Stimulated activated CD8-positive, alpha-beta memory T cell treated with anti-CD3 and anti-CD28 coated beads, Interleukin-7, amount 100 ng/mL, for 4 hours (primary cell): ENCODE results near the gene KCNK5.

Experiments used
- DNase-seq, 2 donors: peaks; one replicate each; pipeline ENCODE4 v3.0.0-alpha.2; 2020; ENCODE audit warnings: low read depth in 2 of 2

KCNK5 gene

DNA sequence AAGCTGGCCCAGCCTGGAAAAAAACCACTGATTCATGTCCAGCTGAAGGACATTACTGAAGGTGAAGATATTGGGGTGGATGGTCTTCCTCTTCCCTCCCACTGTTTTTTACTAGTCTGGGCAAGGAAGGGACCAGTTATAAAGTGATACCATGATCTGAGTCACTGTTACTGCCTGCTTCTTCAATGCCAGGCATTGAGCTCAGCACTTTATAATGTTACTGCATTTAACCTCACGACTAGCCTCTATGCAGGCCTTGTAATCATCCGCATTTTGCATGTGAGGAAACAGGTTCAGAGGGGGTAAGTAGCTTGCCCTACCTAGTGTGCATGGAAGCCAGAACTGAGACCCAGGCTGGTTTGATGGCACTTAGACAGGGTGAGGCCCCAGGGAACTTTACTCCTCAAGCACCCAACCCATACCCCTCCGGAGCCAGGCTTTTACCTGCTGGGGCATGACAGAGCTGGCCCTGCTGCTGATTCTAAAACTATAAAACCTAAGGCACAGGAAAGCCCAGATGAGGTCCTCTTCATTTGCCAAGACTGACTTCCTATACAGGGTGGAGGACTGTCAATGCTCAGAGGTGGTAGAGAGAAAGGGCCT, 11.0 kb upstream of the KCNK5 start:
- no peak for DNase-seq

DNA sequence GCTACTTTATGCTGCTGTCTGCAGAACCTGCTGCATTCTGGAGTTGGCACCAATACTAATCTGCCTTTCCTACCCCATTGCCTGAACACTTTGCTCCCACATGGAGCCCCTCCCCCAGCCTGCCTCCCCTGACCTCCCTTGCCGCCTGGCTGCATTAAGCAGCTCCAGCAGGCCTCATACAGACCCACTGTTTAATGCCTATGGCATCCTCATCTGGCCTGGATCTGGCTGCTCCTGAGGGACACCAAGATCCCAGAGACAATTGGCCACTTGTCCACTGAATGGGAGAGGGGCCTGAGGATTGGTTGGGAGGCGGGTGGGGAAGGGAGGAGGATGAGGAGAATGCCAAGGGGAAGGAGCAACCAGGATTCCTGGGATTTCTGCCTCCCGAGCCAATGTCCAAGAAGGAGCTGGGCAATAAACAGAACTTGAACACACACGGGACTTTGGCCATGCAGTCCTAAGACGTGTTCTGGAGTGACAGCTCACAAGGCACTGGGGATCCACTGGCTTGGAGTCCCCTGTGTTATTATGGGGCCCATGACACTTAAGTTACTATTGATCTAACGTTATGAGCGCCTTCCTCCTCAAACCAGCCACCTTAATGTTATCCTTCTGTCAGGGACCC, 10.4 kb upstream of the KCNK5 start:
- DNase-seq, result no peak

DNA sequence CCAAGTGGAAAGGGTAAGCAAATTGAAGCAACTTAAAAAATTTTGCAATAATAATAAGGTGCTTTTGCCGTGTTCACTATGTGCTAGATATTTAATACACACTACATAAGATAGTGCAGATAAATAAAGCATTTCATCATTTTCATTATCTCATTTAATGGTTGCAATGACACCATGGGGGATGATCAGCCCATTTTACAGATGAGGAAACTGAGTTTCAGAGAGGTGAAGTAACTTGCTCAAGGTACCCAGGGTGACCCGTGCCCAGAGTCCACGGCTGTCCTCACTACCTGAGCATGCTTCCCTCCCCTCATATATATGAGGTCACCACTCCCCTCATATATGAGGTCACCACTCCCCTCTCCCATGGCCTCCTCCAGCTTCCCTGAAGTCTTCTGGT, 7.5 kb upstream of the KCNK5 start:
- no peak for DNase-seq

DNA sequence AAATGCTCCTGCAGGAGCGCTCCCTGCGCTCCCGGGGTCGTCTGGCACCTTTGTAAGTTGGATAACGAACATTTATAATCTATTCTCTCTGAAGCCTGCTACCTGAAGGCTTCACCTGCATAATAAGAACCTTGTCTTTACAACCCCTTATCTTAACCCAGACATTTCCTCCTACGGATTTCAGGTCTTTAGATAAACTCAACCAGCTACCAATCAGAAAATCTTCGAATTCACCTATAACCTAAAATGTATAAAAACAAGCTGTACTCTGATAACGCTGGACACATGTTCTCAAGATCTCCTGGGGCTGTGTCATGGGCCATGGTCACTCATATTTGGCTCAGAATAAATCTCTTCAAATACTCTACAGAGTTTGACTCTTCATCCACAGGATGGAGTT, 4.1 kb upstream of the KCNK5 start:
- no peak for DNase-seq

DNA sequence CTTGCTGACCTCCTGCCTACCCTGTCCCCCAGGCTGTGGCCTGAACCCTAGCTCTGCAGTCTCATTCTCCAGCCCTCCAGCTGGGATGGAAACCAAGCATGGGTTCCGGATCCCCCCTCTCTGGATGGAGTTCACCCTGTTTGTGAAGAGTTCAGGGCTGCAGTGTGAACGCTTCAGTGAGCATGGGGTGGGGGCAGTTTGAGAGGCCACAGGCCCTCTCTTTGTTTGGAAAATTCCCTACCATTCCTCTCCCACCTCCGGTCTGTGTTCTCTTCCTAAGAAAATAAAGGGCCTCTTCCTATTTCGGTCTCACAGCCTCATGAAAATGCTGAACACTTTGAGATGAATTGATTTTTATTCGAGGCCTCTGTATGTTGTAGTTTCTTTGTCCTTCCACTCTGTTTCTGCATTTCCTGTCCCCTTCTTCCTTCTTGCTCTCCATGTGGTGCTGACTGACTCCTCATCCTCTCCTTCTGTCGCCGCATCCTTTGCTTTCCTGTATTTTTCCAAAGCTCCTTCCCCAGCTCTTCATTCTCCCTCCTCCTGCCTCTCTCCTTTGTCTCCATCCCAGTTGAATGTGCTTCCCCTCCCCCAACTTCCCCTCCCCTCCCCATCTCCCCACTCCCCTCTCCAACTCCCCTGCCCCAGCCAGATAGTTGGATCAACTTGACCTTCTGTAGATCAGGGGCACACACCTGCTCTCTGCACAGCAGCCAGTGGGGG, 2.4 kb upstream of the KCNK5 start:
- no peak for DNase-seq

DNA sequence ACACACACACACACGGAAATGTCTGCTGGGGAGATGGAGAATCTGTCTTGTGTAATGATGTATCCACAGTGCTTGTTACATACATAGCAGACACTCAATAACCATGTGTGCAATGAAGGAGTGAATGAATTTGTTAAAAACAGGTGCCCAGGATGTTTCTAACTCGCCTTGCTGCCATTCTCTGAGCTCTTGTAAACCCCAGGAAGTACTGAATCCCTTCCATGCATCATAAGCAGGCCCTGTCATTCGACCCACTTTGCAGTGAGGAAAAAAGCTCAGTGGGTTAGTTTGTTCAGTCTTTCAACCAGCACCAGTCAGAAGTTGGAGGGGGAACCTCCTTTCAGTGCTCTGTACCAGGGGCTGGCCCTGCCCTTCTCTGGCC, 1.4 kb upstream of the KCNK5 start:
- DNase-seq, result no peak

DNA sequence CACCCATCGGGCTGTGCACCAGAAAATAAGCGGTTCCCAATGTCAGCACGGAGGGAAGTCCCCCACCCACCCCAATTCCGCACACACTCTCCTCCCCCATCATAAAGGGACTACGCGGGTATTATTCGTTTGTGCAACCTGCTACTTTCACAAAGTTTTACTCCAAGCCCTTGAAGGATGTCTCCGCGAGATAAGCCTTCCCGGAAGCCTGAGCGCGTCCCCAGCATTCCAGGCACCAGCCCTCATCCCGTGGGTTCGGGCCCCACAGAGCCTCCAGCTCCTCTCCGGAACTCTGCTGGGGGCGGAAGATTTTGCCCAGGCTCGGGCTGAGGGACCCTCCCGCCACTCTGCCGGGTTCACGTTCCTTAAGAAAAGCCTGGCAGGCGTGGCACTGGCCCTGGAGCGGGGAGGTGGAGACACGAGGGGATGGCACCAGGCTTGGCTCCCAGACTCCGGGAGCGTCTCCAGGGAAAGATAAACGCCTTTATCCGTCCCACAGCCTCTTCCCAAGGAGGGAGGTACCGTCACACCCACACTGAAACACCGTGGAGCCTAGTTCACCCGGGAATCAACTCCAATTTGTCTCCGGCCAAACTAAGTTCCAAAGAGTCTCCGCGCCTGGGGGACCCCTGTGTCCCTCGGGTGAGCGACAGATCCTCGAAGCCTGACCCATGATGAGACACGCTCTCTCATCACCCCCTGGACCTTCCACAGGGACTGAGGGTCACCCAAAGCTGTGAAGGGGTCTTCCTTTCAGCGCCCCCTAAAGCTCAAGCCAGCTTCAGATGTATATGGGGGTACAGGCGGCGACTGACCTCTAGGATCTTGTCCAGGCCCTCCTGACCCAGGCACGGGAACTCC, 934 bp downstream of the KCNK5 start:
- peak; percentile 31 to 32 for DNase-seq

DNA sequence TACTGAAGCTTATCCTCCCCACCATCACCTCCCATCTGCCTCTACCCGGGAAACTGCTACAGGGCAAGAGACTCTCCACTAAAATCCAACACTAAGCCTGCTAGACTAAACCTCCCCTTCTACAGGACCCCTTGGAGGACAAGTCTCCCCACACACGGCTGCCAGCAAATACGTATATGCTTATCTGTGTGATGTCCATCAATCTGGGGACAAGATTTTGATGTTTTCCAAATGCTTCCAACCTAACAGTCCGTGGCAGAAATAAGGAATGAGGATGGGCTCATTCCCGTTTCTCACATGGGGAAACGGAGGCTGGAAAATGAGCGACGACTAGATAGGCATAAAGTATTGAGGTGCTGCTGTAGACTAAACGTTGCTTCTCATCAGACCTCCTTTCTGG, 1.8 kb downstream of the KCNK5 start:
- DNase-seq, result no peak

DNA sequence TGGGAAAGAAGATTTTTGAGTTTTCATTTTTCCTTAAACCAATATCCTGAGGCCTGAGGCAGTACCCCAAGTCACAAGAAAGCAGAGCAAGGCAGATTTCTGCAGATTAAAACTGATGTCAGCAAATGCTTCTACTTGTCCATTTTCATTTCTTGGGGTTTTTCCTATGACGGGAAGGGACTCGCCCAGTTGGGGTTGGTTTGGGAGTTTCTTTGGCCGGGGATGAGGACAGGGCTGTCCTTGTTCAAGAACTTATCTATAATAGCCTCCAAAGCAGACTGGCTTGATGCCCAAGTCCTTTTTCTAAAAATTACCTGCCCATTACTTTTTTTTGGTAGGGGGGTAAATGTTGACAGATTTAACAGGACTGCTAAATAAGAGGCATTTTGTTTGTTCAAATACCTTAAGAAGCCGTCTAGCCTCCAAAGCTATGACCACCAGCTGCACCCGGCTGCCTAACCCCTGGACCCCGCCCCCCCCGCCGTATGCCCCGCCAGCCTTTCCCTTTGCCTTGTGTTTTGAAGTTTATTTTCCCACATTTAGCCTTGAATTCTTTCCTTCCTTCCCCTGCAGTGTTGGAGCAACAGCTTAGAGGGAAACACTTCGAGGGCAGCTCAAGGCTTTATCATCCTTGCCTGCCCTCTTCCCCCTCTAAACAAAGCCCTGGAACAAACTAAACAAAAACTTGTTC, 2.5 kb downstream of the KCNK5 start:
- no peak for DNase-seq

DNA sequence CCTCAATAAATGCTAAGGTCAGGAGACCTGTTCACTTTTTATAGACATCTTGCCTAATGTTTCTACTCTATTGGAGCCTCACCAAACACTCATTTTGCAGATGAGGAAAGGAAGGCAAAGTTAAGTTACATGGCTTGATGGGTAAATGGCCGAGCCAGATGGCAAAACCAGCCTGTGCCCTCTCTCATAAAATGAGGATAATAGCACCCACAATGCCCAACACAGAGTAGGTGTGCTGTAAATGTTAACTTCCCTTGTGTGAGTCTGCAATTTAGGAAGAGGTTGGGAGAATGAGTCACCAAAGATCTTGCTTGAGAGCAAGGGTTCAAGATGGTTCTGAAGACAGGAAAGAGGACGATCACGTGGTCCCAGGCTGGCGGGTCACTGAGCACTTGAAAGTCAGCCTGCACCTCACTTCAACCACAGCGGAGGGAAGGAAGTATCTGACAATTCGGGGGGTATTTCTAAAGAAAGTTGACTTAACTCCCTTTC, 3.3 kb downstream of the KCNK5 start:
- peak; percentile 48 to 52 for DNase-seq

DNA sequence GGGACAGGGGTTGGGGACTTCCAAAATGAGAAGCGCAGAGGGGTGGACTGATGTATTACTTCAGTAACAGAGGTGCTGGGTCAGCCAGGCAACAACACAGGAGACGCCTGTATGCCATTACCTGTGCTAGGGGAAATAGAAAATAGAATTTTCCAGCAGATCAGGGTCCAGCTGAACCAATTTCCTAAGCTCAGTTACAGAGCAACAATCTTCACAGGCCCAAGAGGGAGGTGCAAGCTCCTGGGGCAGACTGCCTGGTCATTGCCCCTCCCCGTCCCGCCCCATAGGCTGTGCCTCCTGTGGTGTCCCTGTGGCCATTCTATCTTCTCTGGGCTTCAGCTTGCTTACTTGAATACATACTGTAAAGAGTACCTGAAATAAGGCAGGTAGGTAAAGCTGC, 3.7 kb downstream of the KCNK5 start:
- DNase-seq, result no peak

DNA sequence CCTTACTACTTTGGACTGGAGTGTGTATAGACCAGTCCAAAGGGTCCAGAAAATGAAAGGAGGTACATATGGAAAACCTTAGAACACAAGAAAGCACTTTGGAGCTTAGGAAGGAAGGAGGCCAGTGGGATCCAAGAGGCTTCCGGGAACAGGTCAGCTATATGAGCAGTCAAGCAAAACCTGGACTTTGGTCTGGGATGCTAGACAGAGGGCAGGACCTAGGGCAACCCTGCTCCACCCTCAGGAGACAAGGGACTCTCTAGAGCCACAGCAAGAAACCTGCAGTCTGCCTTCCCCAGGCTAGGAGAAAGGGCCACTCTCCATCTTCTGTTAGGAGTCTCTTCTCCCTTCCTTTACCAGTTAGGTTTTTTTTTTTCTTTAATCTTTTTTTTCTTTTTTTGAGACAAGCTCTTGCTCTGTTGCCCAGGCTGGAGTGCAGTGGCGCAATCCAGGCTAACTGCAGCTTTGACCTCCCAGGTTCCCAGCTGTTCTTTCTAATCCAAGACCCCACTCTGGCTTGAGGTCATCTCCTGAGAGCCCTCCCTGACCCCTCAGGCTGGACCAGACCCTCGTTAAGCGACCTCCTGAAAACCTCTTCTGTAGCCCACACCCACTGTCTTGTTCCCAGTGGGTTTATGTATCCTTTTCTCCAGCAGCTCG, 4.6 kb downstream of the KCNK5 start:
- no peak for DNase-seq

DNA sequence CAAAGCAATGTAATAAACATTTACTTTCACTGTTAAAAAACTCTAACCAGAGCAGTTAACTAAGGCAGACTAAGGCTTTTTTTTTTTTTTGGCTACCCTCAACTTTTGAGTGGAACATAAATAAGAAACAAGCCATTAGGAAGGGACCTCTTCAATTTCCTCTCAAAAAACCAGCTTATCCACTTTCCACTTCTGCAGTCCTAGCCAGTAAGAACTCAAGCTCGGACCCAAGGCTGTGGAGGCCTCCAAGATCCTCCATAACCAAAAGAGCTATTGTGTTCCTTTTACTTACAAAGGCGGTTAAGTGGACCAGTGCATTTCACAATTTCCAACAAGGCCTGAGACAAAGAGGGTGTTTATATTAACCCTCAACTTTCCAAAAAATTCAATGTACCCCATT, 5.3 kb downstream of the KCNK5 start:
- no peak for DNase-seq

DNA sequence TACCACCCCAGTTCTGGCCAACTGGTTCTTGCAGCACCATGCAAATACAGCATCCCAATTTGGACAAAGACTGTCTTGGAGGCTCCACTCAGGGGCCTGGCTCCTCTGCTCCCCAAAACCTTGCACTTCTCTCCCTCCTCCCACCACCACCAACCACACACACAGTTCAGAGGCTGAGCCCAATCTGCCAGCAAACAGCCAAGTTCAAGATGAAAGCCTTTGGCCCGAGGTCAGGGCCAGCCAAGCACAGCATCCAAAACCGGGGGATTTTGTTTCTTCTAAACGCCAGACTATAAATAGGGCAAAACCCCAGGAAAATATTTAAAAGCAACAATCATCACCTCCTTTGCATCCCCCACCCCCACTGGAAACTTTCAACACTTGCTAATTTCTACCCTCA, 5.7 kb downstream of the KCNK5 start:
- DNase-seq, result no peak

DNA sequence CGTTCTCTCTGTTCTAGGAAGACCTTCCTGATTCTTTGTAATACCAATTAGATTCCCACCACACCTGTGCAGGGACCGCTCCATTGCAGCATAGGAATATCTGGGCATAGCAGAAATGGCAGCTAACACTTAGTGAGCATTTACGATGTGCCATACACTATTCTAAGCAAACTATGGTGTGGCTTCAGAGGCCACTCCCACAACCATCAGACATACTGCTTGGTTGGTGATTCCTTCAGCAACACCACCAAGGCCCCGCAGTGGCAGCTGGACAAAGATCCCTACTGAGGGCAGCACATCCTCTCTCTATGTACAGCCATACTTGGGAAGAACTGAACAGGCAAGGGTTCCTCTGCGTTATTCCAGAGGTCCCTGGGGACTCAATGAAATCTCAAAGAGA, 6.2 kb downstream of the KCNK5 start:
- DNase-seq, result no peak

DNA sequence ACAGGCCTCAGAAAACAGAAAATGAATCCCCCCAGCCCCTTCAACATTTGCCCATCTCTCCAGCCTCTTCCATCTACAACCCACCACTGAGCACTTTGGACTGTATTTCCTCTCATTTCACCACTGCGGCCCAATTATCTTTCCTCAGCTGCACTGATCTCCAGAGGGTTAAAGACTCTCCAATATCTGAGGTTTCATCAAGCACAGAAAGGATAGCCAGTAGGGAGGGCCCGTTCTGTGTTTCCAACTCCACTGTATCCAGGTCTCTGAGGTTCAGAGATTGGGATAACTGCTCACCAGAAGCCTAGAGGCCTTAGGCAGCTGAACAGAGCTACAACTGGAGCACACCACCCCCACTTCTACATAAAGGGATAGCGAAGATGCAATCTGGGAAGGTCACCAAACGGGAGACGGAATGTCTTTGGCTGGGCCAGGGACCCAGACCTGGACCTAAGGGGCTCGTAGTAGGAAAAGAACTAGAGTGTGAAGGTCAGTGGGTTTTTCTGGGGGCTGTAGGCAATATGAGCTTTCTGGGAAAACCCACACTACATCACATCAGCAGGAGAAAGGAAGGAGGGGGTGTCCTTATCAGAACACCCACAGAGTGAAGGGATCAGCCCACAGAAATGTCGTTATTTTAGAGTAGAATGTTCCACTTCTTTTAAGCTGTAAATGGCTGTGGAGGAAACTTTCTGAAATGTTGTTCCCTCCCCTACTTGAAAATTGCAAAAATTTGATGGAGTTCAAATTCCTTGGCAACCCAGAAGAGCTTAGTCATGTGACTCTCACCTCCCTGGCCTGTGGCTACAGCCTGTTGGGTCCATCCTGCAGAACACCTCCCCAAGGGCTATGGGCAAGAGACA, 7.3 kb downstream of the KCNK5 start:
- no peak for DNase-seq

DNA sequence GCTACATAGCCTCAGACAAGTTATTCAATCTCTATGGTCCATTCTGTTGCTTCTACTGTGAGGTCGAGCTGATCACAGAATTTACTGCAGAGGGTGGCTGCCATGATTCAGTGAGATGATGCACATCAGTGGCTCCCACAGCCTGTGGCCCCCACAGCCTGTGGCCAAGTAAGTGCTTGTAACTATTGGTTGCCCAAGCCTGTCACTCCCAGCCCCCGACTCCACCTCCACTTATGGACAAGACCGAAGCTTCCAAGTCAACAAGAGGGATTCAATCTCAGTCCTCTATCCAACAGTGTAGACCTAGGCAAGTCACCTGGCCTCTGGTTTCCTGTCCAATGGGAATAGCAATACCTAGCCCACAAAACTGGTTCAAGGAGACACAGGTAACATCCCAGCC, 8.2 kb downstream of the KCNK5 start:
- no peak for DNase-seq

DNA sequence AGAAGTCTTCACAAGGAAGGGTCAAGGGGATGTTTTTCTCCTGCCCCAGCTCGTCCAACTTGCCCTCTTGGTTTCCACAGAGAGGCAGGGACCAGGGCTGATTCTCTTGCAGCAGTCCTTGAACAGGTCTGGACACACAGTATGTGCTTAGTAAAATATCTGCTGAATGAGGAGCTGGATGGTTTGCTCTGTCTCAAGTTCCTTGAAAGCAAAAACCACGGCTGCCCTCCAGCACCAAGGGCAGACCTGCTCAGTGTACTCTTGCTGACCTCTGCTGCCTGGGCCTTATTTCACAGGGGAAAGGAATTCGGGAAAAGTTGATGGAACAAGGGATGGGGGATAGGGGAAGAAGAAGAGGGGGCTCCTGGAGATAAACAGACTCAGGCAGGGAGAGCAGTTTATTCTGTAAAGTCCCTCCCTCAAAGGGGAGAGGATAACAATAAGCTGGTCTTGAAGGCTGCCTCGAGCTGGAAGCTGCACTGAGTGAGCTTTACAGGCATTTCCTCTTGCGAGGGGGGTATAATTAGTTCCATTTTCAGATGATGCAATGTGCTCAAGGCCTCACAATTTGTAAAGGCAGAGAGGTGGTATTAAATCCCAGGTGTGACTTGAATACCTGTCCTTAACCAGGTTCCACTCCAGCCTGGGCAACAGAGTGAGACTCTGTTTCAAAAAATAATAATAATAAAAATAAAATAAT, 10.3 kb downstream of the KCNK5 start:
- DNase-seq, result no peak

DNA sequence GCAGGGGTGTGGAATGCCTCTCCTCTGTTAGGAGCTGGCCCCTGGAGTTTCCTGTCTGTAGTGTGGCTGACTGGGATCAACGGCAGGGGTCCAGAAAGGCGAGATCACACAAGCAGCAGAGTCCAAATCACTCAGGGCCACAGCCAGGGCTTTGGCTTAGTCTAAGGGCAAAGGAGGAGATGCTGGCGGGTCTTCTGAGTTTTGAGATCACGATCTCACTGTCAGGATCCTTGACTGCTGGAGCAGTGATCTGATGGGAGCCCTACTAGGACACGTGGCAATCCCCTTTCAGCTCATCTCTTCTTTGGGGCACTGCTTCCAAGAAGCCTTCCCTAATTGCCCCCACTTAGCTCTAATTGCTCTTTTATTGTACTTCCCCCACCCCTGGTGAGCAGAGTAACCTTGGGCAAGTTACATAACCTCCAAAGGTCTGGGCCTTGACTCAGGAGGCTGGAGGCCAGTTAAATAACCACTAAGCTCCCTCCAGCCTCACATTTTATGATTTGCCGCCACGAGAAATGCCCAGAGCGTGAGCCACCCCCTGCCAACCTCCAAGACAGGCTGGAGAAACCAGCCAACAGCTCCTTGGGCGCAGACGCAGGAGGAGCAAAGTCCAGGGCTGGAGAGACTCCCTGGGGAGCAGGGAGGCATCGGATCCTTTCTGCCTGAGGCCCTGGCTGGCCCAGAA, 12.0 kb downstream of the KCNK5 start:
- DNase-seq, result no peak
